ENCODE results near the gene ZNF383. TPM values are rescaled to one million over a fixed set of nuclear protein-coding genes. Genes with fewer than 3 reads are reported as not detected.

Gene ZNF383
- total and polyA plus RNA-seq, 9 of the 15 experiments (the other 6 are each of a cell fraction or from before 2014, with no cell fraction given): 2.0 to 8.2 (median 5.3) TPM

- no peak; the same call in 1 of the 2 replicates for TF ChIP-seq ETV5 (CRISPR knock-in tag; IDR thresholded peaks at IDR 0.05; ENCODE audit: low read depth)
- TF ChIP-seq GABPA (tag; conservative IDR thresholded peaks at IDR 0.05; ENCODE audit: low read depth): peak; percentile 92
- TF ChIP-seq ZNF584 (CRISPR knock-in tag; IDR thresholded peaks at IDR 0.05; ENCODE audit: low read depth): peak; percentile 86
- TF ChIP-seq HDAC1 (IDR thresholded peaks at IDR 0.05): peak in 1 of 2 experiments; percentile 52; a peak in 1 of 4 replicates
- TF ChIP-seq YY1 (IDR thresholded peaks at IDR 0.05; ENCODE audit: borderline replicate concordance in 1 of 3, control insufficient read depth in 1 of 3, extremely low read depth in 1 of 3, insufficient read depth in 3 of 3, insufficient read length in 1 of 3, insufficient replicate concordance in 2 of 3, low read depth in 1 of 3, low read length in 2 of 3): peak; percentile 97 to 100 (median 99)
- TF ChIP-seq ZBTB26 (CRISPR knock-in tag; IDR thresholded peaks at IDR 0.05): 0 out of 2 replicates have a peak, but pooled peaks have one; percentile 35
- no peak for TF ChIP-seq ZBTB43 (CRISPR knock-in tag; IDR thresholded peaks at IDR 0.05)
- peak; percentile 22 for TF ChIP-seq CTCFL (IDR thresholded peaks at IDR 0.05; ENCODE audit: borderline replicate concordance, insufficient read depth, low read depth, low read length, poor library complexity, severe bottlenecking)
- peak; percentile 83 for TF ChIP-seq ELF1 (tag; IDR thresholded peaks at IDR 0.05)
- peak; percentile 70 for TF ChIP-seq POLR2A (conservative IDR thresholded peaks at IDR 0.05)
- peak; percentile 92 for TF ChIP-seq HCFC1 (IDR thresholded peaks at IDR 0.05; ENCODE audit: low read depth, low read length)
- TF ChIP-seq NR2C2 (CRISPR knock-in tag; IDR thresholded peaks at IDR 0.05): no peak
- TF ChIP-seq NR2C2 (tag; IDR thresholded peaks at IDR 0.05): peak; percentile 88
- TF ChIP-seq RAD21 (CRISPR knock-in tag; conservative IDR thresholded peaks at IDR 0.05 in 1 of 2, IDR thresholded peaks at IDR 0.05 in 1 of 2): no peak
- peak; percentile 39 to 61; a peak in 3 of 4 replicates for TF ChIP-seq FOXA3 (CRISPR knock-in tag; conservative IDR thresholded peaks at IDR 0.05 in 1 of 2, IDR thresholded peaks at IDR 0.05 in 1 of 2)
- no peak for TF ChIP-seq STAT6 (CRISPR knock-in tag; IDR thresholded peaks at IDR 0.05)
Measured at GRCh38 chr19:37172368-37173366, 45.3 kb upstream of the ZNF383 start, which contains the start of gene ZNF585A (continued).
